NCI-H748 (cell line): ENCODE results near the gene ATP10A.

Experiments used
- DNase-seq: peaks from one replicate; lab custom pipeline; 2025; ENCODE audit not compliant: unreplicated experiment; lab: John Stamatoyannopoulos, UW

Gene ATP10A

DNA sequence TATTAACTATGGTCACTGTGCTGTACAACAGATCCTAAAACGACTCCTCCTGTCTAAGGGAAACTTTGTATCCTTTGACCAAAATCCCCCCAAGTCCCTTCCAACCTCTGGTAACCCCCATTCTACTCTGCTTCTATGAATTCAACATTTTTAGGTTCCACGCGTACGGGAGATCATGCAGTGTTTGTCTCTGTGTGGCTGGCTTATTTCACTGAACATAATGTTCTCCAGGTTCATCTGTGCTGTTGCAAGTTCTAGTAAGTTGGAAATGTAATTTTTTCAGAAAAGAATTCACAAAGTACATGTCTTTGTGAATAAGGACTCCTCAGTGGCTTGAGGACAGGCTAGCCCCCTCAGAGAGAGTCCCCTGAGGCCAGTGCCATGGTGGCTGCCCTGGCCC, 66.1 kb downstream of the ATP10A start:
- DNase-seq = no peak

DNA sequence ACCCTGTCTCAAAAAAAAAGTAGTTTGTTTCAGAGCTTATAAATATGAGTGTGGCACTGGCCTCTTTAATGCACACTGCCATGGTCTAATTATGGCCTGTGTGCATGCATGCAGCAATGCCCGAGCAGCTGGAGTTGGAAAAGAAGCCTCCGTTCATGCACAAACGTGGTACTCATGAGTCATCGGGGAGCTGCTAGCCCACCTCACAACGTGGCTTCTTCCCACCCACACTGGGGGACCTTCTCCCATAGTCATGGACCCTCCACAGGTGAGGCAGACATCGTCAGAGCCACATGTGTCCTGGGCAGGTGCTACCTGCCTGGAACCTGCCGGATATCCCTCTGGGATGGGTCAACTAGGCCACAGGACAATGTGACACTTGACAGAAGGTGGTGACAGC, 66.7 kb downstream of the ATP10A start:
- no peak for DNase-seq

DNA sequence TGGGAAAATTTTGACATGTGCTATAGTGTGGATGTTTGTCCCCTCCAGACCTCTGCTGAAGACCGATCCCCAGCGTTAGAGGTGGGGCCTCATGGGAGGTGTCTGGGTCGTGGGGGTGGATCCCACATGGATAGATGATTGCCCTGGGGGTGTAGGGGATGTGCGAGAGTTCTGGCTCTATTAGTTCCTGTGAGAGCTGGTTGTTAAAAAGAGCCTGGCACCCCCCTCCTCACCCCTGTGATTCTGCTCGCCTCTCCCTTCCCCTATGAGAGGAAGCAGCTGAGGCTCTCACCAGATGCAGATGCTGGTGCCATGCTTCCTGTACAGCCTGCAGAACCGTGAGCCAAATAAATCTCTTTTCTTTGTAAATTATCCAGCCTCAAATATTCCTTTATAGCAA, 67.4 kb downstream of the ATP10A start:
- no peak for DNase-seq

- no peak for DNase-seq
Measured at GRCh38 chr15:25795061-25795460, 68.1 kb downstream of the ATP10A start.

DNA sequence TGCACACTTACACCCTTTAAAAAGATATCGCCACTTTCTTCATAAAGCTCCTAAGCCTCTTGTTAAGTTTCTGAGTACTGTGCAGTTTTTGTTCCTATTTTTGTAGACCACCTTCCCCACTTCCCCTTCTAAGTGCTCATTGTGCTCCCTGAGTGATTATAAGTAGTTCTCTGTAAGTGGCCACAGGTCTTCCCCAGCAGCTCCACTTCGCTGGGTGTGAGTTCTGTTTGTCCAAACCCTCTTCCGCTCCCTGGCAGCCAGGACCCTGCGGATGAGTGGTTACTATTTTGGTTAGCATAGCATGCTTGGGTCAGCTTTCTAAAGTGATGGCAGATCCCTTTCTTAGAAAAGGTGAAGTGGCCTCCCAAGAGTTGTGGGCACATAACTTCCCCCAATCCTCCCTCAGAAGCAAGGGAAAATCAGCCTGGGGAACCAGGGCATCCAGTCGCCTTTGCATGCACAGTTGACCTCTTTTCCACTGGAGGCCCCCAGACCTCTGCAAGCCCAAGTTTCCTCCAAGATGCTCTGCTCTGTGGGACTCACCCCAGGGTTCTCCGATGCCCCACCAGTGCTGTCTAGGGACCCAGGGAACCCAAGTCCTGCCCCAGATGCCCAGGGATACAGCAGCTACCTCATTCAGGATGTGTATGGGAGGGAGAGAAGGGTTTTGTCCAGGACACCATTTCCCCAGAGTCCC, 69.6 kb downstream of the ATP10A start:
- no peak for DNase-seq

DNA sequence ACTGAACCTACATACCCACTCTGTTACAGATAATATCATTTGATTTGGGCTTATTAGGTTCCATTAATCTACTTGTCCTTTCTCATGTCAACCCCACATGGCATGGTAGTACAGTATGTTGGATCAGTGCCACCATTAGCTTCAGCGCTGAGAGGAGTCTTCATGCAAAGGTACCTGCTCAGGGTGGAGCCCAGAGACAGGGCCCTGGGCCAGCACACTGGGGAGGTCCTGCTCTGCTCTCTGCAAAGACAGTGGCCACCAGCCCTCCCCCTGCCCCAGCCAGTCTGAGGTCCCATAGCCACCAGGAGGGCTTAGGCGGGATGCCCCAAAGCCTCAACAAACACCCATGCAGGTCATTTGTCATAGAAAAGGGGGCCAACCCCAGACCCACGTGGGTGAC, 71.0 kb downstream of the ATP10A start:
- DNase-seq = no peak

GRCh38 chr15:25790000-25790660, 73.0 kb downstream of the ATP10A start:
- no peak for DNase-seq

GRCh38 chr15:25789616-25789999, 73.5 kb downstream of the ATP10A start:
- DNase-seq = no peak

- DNase-seq = no peak
Measured at GRCh38 chr15:25789211-25789610, 73.9 kb downstream of the ATP10A start.

DNA sequence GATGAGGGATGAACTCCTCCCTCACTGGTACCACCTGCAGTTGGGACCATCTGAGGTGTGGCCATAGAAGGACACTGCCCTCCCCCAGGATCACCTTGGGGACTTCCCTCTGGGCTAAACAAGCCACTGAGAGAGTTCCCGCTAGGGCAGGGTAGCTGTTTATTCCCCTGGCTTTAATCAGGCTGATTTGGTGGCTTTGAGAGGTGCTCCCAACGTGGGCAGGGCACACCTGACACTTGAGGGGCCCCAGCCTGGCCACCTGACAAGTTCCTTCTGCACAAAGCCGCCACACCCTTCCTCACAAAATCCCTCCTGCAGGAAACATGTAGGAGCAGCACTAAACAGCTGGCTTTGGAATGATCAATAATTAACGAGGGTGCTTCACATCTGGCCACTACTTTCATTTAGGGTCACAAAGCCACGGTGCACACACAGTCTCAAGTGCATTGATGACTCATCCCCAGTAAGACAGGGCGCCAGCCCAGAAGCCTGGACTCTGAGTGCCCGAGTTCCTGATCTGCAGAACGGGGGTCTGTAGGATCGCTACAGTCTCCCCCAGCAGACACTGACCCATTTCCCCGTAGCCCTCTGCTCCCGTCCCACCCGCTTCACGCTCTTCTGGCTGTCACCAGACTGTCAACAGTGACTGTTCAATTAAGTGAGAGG, 75.1 kb downstream of the ATP10A start:
- DNase-seq = peak; percentile 40

DNA sequence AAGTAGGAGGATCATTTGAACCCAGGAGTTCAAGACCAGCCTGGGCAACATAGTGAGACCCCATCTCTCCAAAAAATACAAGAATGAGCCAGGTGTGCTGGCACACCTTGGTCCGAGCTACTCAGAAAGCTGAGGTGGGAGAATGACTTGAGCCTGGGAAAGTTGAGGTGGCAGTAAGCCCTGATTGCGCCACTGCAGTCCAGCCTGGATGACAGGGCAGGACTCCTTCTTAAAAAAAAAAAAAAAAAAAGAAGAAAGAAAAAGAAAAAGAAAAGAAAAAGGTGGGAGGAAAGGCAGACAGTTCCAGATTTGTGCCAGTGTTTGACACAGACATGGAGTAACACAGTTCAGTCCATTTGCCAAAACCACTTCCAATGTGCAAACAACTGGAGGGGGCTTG, 75.7 kb downstream of the ATP10A start:
- no peak for DNase-seq

DNA sequence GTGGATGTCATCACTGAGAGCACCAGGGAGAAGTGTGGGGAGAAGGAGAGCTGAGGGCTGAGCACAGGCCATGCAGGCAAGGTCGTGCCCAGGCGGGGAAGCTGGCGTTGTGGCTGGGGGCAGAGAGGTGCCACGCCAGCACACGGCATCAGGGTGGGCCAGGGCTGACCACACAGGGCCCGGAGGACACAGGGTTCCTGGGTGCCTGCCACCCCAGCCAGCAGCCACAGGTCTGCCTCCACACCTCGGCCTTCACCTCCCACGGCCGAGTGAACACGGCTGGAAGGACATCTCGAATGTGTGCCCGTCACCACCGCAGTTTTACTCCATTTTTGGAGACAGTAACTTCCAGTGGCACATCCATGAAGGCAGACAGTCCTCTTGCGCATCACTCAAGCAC, 77.1 kb downstream of the ATP10A start:
- no peak for DNase-seq

DNA sequence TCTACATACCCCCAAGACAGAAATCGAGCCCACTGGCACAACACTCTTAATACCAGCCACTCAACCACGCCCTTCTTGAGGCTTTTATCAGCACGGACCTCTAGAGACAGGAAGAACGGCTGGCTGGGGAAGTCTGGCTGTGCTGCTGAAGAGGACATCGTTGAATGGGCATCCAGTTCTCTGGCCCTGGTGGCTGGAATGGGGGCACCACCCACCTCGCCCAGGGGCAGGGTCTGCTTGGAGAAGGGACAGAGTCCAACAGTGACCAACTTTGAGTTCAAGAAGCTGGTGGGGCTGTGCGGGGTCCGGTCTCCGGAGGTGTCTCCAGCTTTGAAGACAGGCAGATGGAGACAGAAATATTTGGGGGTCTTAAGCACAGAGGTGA, 77.5 kb downstream of the ATP10A start:
- DNase-seq = no peak

DNA sequence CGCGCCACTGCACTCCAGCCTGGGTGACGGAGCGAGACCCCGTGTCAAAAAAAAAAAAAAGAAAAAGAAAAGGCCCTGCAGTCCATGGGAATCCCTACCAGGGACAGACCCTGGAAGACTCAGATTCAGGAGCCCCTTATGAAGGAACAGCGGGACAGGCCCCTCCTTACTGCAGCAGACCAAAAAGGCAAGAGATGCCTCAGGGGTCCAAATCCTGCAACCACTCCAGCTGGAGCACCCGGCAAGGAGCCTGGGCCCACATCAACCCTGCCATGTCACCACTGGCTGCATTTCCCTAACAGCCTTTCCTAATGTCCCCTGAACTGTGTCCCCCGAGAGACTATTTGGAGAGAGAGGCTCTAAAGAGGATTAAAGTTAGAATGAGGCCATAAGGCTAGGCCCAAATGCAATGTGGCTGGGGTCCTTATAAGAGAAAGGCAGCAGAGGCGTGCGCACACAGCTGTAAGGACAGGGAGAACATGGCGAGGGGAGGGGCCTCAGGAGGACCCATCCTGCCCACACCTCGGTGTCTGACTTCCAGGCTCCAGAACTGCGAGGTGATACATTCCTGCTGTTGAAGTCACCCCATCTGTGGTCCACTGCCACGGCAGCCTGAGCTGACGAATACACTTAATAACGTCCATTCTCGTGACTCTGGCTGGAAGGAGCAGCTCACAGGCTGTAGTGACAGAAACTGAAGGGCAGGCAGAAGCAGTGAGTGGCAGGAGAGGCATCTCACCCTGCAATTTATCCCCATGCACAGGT, 78.1 kb downstream of the ATP10A start:
- no peak for DNase-seq

- DNase-seq = peak; percentile 11
Measured at GRCh38 chr15:25783607-25784540, 79.3 kb downstream of the ATP10A start.

DNA sequence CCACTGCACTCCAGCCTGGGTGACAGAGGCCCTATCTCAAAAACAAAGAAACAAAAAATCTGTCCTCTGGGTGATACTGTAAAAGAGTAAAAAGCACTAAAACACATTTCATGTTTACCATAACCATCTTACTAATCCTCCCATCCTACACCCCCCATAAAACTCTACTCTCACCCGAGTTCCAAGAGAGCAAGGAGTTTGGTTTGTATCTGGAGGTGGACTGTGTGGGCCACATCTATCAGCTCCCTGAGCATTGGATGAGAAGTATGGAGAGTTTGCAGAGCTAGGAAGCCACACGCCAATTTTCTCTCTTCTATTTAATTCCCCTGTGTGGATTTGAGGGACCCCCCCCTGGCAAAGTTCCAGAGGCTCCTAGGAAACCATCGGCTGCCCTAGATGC, 80.0 kb downstream of the ATP10A start:
- DNase-seq = no peak

- DNase-seq = no peak
Measured at GRCh38 chr15:25780479-25781255, 82.5 kb downstream of the ATP10A start.

DNA sequence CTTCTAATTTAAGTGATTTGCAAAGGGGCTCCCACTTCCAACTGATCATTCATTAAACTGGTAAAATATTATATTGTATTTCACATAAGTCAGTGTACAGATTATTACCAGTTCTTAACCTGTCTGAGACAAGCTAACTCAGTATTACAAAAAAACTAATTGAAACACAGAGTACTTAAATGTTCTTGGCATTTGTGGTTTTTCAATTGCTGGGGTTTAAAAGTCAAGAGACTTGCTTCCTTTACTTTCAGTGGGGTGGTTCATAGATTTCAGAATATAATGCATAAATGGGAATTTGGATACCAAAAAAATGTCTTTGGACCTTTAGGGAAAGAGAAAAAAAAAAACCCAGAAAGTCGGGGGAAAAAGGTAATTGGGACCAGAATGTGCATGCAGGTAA, 85.0 kb downstream of the ATP10A start:
- DNase-seq = no peak

GRCh38 chr15:25777037-25777436, 86.1 kb downstream of the ATP10A start:
- DNase-seq = no peak
